ENCODE results near the gene BOD1L1. TPM values are rescaled to one million over a fixed set of nuclear protein-coding genes. Genes with fewer than 3 reads are reported as not detected.

The BOD1L1 gene
- polyA plus RNA-seq, 3 donors, result 51.4 to 69.2 (median 62.7) TPM

DNA sequence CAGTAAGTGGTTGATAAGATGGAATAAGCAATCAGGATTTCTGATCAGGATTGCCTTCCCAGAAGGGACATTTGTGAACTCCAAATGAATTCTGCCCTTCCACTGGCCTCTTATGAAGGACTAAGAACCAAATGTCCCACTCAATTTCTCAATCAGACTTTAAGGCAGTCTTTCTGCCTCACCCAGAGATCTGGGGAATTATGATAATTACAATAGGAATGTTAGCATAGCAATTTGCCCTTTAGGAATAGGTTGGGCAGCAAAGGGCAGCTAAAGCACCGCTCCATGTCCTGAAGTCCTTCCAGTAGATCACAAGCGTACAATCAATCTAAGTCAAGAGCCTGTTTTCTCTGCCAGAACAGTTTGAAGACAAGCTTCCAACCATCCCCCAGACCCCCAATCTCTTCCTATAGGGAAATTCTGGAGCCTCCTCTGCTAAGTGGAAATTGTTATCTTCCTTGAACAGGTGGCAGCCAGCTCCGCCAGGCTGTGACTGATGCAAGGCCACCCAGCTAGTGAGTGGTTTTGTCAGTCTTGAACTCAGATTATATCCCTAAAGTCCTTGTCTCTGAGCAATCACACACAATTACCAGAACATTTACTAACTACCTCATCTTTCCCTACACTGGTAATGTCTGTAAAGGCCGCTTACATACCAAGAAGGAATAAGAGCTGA lies 101.8 kb downstream of the BOD1L1 start:
- no peak for DNase-seq

DNA sequence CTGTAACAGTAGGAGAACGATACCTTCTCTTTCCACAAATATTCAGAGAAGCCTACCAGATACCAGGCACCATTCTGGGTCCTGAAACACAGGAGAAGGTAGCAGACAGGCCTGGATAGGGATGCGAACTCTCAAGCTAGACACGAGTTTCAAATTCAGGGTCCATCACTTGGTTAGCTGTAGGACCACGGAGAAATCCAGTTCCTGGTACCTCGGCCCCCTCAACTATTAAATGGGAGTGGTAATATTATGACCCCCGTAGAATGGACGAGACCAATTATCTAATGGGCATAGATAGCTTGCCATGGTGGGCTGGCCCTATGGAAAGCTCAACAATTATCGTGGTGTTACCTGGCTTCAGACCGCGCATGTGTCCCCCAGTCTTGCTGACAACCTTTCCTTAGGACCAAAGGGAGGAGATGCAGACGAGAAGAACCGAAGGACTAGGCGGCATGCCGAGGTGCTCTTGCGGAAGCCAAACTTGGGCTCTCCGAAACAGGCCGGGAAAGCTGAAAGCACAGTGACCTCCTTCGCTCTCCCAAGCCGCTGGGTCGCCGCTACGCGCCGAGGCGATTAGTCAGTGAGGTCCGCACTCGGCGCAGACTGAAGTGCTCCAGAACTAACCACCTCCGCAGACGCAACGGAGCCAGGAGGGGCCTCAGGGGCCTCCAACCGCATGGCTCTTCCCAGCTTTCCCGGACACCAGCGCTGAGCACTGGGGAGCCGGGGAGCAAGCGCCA lies 102.9 kb downstream of the BOD1L1 start:
- DNase-seq, result no peak

DNA sequence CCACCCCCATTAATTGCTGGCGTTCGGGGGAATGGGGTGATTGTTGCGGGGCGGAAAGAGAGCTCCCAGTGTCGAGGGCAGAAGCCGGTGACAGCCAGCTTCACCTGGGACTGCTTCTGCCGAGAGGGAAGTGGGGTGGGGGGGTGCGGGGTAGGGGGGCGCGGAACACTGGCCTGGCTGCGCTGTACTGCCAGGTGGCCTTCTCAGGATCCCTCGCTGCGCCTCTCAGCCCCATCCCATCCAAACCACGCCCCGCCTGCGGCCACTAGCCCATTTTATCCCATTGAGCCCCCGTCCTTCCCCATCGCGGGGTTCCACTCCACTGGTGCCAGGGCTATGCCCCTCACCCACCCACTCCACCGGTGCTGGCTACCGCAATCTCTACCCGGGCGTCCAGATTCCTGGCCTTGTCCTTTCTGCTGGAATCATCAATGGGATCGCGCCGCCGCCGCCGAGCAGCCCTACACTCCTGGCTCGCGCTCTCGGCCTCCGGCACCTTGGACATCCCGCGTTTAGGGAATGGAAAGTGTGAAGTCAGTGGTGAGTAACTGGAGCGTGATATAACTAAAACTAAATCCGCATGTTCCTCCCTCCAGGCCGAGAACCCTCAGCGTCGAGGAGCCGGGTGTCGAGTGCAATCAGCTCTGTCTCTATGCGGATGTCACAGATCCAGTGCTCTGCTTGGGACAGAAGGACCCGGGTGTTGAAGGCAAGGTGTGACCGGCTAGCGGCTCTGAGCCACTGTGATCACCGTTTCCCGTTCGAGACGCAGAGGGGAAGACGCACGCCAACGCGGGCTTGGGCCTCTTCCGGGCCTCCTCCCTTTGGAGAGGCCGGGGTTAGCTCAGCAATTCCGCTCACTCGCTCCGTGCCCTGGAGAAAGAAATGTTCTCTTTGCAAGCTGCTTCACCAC lies 103.7 kb downstream of the BOD1L1 start:
- no peak for DNase-seq

DNA sequence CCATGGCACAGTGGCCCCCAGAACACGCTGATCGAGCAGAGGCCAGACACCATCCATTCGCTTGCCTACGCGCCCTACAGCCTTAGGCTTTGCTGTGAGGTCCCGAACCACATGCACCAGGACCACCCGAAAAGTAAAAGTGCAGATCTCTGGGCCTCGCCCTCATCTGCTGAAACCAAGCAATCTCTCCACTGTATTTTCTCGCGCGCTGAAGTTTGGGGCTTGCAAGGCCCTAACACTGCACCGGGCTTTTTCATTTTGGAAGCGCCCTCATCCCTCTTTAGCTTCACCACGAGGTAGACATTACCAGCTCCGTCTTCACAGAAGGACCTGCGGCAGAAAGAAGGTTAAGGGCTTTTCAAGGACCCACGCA lies 104.4 kb downstream of the BOD1L1 start:
- DNase-seq, result no peak

DNA sequence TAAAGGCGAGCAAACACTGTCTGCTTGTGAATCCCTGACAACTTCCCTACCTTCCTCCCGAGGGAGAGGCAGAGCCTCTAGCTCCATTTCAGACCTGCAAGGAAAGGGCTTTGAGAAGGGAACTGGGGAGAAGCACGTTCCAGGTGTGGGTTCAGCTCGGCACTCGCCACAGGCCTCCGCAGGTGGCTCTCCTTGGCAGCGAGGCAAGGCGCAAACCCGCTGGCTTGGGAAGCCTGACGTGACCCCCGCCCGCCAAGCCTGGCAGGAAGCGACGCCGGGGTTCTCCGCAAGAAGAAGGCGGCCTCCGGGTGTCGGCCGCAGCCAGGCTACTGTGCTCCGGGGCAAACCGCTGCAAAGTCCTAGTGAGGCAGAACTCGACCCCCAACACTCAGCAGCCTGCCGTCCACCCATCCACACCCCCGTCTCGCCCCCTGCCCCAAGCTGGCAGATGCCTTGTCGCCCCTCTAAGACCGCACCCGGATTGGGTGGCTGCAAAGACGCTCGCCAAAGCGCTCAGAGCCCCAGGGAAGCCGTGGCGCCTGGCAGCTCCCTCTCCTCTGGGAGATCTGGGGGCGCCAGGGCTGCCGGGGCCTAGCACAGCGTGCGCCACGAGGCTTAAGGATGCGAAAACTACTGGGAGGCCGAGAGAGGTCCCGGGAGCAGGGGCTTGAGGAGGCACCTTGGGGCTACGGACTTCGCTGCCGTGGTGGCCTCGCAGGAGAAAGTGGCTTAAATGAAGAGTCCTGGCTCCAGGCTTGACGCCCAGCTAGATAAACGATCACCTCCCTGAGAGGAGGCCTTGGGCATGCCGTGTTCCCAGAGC lies 105.0 kb downstream of the BOD1L1 start:
- DNase-seq, result no peak

DNA sequence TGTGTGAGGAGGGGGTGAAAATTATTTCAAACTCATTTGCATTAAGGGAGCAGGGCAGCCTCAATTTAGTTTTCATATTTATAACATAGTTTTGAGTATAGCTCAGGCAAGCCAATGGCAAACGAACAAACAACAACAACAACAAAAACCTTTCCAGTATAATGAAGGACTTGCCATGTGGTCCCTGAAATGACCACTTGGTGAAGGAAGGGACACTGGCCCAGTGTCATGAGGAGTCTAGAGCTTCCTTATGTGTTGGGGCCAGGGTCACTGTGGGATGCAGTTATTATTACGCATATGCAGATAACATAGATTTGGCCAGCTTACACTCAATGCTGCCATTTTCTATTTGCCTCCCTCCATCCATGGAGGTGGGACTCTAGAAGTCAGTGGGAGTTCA lies 106.5 kb downstream of the BOD1L1 start:
- no peak for DNase-seq

Other genes with a start within 250 kb of the BOD1L1 start
- 10 to 100 TPM; 27.8 to 35.3 (median 33.7) TPM for gene RAB28, start 143.4 kb downstream of the BOD1L1 start, polyA plus RNA-seq (ENCODE audit: insufficient read length in 3 of 3)
- under 1 TPM in 1 of 3 donors, not detected in 2; 0.10 TPM for gene NKX3-2, start 83.2 kb downstream of the BOD1L1 start, polyA plus RNA-seq (ENCODE audit: insufficient read length in 3 of 3)

All from renal pelvis (tissue), 4 donors.